ENCODE measurements around the gene EZH2.

Gene EZH2

GRCh38 chr7:148806187-148806586, 77.9 kb downstream of the EZH2 start:
- DNase-seq (ENCODE audit: low spot score): no peak

- DNase-seq (ENCODE audit: low spot score): no peak
Measured at GRCh38 chr7:148804343-148805235, 79.5 kb downstream of the EZH2 start.

GRCh38 chr7:148803094-148803493, 81.0 kb downstream of the EZH2 start:
- DNase-seq (ENCODE audit: low spot score): no peak

GRCh38 chr7:148802101-148802493, 82.0 kb downstream of the EZH2 start:
- DNase-seq (ENCODE audit: low spot score): no peak

GRCh38 chr7:148800677-148801076, 83.4 kb downstream of the EZH2 start:
- DNase-seq (ENCODE audit: low spot score): no peak

GRCh38 chr7:148799893-148800555, 84.1 kb downstream of the EZH2 start:
- no peak for DNase-seq (ENCODE audit: low spot score)

GRCh38 chr7:148796841-148797240, 87.2 kb downstream of the EZH2 start:
- no peak for DNase-seq (ENCODE audit: low spot score)

- no peak for DNase-seq (ENCODE audit: low spot score)
Measured at GRCh38 chr7:148794476-148794875, 89.6 kb downstream of the EZH2 start.

- DNase-seq (ENCODE audit: low spot score): no peak
Measured at GRCh38 chr7:148793590-148793989, 90.5 kb downstream of the EZH2 start.

GRCh38 chr7:148791546-148791945, 92.5 kb downstream of the EZH2 start:
- DNase-seq (ENCODE audit: low spot score): no peak

- DNase-seq (ENCODE audit: low spot score): no peak
Measured at GRCh38 chr7:148790850-148791249, 93.2 kb downstream of the EZH2 start.

- no peak for DNase-seq (ENCODE audit: low spot score)
Measured at GRCh38 chr7:148790131-148790726, 93.9 kb downstream of the EZH2 start.

- no peak for DNase-seq (ENCODE audit: low spot score)
Measured at GRCh38 chr7:148789220-148789619, 94.9 kb downstream of the EZH2 start.

- DNase-seq (ENCODE audit: low spot score): no peak
Measured at GRCh38 chr7:148787571-148788295, 96.4 kb downstream of the EZH2 start.

- no peak for DNase-seq (ENCODE audit: low spot score)
Measured at GRCh38 chr7:148783801-148784527, 100.1 kb downstream of the EZH2 start.

- DNase-seq (ENCODE audit: low spot score): no peak
Measured at GRCh38 chr7:148782757-148783456, 101.2 kb downstream of the EZH2 start.

GRCh38 chr7:148774471-148774870, 109.6 kb downstream of the EZH2 start:
- DNase-seq (ENCODE audit: low spot score): no peak

GRCh38 chr7:148773334-148773733, 110.8 kb downstream of the EZH2 start:
- DNase-seq (ENCODE audit: low spot score): no peak

GRCh38 chr7:148772297-148773089, 111.6 kb downstream of the EZH2 start:
- DNase-seq (ENCODE audit: low spot score): no peak

- DNase-seq (ENCODE audit: low spot score): no peak
Measured at GRCh38 chr7:148770004-148770403, 114.1 kb downstream of the EZH2 start.
